Pancreas (tissue), 10 donors: ENCODE data around the gene PAPPA2. TPM values are rescaled to one million over a fixed set of nuclear protein-coding genes. Genes with fewer than 3 reads are reported as not detected.
A peak's percentile ranks its signal among the peaks of the same experiment; 100 is the strongest.
"Not testable (repeated sequence)": the region's sequence is repeated elsewhere in the genome, so short reads cannot be mapped to it uniquely, and the experiment has no call there.

Experiments used
- ATAC-seq, 4 donors: fragments of 200-7000 bp; cut with Tn5 transposase; one replicate each; pipeline versions ENCODE4 v1.8.0 to v1.9.1; 2020; ENCODE audit warnings: mild to moderate bottlenecking in 4 of 4, moderate library complexity in 4 of 4
- DNase-seq, 6 donors: peaks; one replicate each; pipeline ENCODE4 v3.0.0-alpha.2; 2020
- FAIRE-seq: peaks from 2 replicates; lab custom pipeline; 2012; peaks lifted over from hg19 to GRCh38; lab: Jason Lieb, UNC
- H3K27ac ChIP-seq, 4 donors: fragments of 200-600 bp; sonication (generic); 1 replicate in 3 of 4; 2 replicates in 1 of 4; pipeline versions ENCODE4 v1.5.0 to v1.8.0; 2020
- H3K27me3 ChIP-seq, 4 donors: fragments of 200-600 bp; one replicate each; pipeline ENCODE4 v1.8.0; 2021
- H3K36me3 ChIP-seq, 3 donors: fragments of 200-600 bp; sonication (generic) in 1 of 3; one replicate each; pipeline versions ENCODE4 v1.5.0 to v1.8.0; 2020 to 2021
- H3K4me1 ChIP-seq, 3 donors: fragments of 200-600 bp; one replicate each; pipeline ENCODE4 v1.8.0; 2021
- H3K4me3 ChIP-seq, 4 donors: fragments of 200-600 bp; sonication (generic) in 2 of 4; one replicate each; pipeline versions ENCODE4 v1.5.0 to v1.8.0; 2020 to 2021
- H3K9me3 ChIP-seq, 4 donors: fragments of 200-600 bp; one replicate each; pipeline ENCODE4 v1.8.0; 2021
- WGBS, 2 donors: extraction: QIAGEN DNeasy Blood & Tissue Kit; methylation state at CpG; one replicate each; pipeline ENCODE4 v1.1.7; 2013; 5-methylcytosine and 5-hydroxymethylcytosine counted together
- intact Hi-C, 3 donors: fragments of 100-400 bp; cut with DNase I; formaldehyde crosslinking; loops; one replicate each; pipeline versions ENCODE4 v1.11.1 to v1.14.2; 2022
- polyA plus RNA-seq, 2 donors: library from polyadenylated mRNA; stranded (reverse); fragments of 200-250 nt; gene quantifications; one replicate each; pipeline ENCODE4 v1.2.3, GENCODE V29; 2013
- total RNA-seq, 6 donors: library from RNA; stranded (reverse); fragmentation: NEBNext Ultra II Directional in 4 of 6; extraction: Animal tissue kit (Norgen Biotek cat#: 25700) in 4 of 6; gene quantifications; one replicate each; pipeline versions ENCODE4 v1.2.1 to v1.2.4, GENCODE V29; 2021 to 2023
- TF ChIP-seq, protein P1 (sequence below), 4 donors: fragments of 200-600 bp; sonication (generic) in 3 of 4; IDR thresholded peaks; one replicate each; pipeline versions ENCODE4 v1.5.0 to v1.8.0; 2021; ENCODE audit warnings: antibody characterized with exemption in 4 of 4
- donor health status: healthy with polysubstance abuse.
- donor health status: DM: no; HTN: no; CAD: no; lungs with moderate emphysema.
- donor health status: DM: no; HTN: no; CAD: no.
- donor health status: control.
- donor health status: control.
- donor health status: Bipolar disorder and iron deficiency.
- donor health status: DM: yes; HTN: yes; CAD: no.
- donor health status: DM: no; HTN: no; CAD: no.
- donor health status: DM: no; HTN: no; CAD: no.
- donor health status: DM: yes; HTN: yes; CAD: no.

PAPPA2 gene
- total and polyA plus RNA-seq, 8 donors: 0.51 to 6.9 (median 2.0) TPM

- ATAC-seq (peak; percentile 30 to 60 (median 48)), FAIRE-seq (no peak), DNase-seq (peak in 2 of 6 donors; percentile 10 to 13)
- Histone ChIP-seq H3K9me3 (no peaks in the 10 kb centered on the region), H3K27me3 (no peaks in the 10 kb centered on the region), H3K27ac (peak overlapping the region in 1 of 4 donors; percentile 25), H3K4me1 (peaks cover 15 to 21% (median 16%) of the 10 kb centered on the region in 3 donors), H3K4me3 (no peak overlapping the region), H3K36me3 (no peaks in the 10 kb centered on the region)
- TF ChIP-seq, protein P1, sequence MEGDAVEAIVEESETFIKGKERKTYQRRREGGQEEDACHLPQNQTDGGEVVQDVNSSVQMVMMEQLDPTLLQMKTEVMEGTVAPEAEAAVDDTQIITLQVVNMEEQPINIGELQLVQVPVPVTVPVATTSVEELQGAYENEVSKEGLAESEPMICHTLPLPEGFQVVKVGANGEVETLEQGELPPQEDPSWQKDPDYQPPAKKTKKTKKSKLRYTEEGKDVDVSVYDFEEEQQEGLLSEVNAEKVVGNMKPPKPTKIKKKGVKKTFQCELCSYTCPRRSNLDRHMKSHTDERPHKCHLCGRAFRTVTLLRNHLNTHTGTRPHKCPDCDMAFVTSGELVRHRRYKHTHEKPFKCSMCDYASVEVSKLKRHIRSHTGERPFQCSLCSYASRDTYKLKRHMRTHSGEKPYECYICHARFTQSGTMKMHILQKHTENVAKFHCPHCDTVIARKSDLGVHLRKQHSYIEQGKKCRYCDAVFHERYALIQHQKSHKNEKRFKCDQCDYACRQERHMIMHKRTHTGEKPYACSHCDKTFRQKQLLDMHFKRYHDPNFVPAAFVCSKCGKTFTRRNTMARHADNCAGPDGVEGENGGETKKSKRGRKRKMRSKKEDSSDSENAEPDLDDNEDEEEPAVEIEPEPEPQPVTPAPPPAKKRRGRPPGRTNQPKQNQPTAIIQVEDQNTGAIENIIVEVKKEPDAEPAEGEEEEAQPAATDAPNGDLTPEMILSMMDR (IDR thresholded peaks at IDR 0.05): no peak
- intact Hi-C loops: no loop called here
- WGBS, 2 donors: 27 to 33% methylated on average over 4 of the region's 4 CpGs
Measured at GRCh38 chr1:176626572-176627061, 163.6 kb downstream of the PAPPA2 start.

- intact Hi-C loops: no loop called here
- ATAC-seq: peak; percentile 74 to 85 (median 76)
- Histone ChIP-seq H3K4me3 (no peak overlapping the region), H3K36me3 (no peaks in the 10 kb centered on the region), H3K27me3 (no peaks in the 10 kb centered on the region), H3K27ac (peak overlapping the region in 2 of 4 donors; percentile 8 to 48), H3K4me1 (peaks cover 15 to 21% (median 16%) of the 10 kb centered on the region in 3 donors), H3K9me3 (no peaks in the 10 kb centered on the region)
- TF ChIP-seq, protein P1 (IDR thresholded peaks at IDR 0.05): no peak
- WGBS, 2 donors: 8 to 12% methylated on average over 2 of the region's 2 CpGs
- FAIRE-seq: no peak
- DNase-seq: peak in 2 of 6 donors; percentile 5 to 41
Measured at GRCh38 chr1:176628775-176629174, 165.8 kb downstream of the PAPPA2 start.

GRCh38 chr1:176634733-176635132 is 171.8 kb downstream of the PAPPA2 start:
- intact Hi-C loops, FAIRE-seq: not testable (repeated sequence)

GRCh38 chr1:176638713-176639526 is 175.9 kb downstream of the PAPPA2 start:
- TF ChIP-seq, protein P1 (IDR thresholded peaks at IDR 0.05): no peak
- WGBS, 2 donors: 65 to 67% methylated on average over 3 of the region's 3 CpGs
- H3K27ac ChIP-seq: no peak overlapping the region
- H3K36me3 ChIP-seq: no peaks in the 10 kb centered on the region
- DNase-seq: no peak
- ATAC-seq: no peak
- intact Hi-C loops: no loop called here
- H3K4me3 ChIP-seq: no peak overlapping the region
- H3K4me1 ChIP-seq: no peaks in the 10 kb centered on the region
- no peak for FAIRE-seq
- no peaks in the 10 kb centered on the region for H3K27me3 ChIP-seq
- H3K9me3 ChIP-seq: no peaks in the 10 kb centered on the region

More at GRCh38 chr1:176634733-176635132, 171.8 kb downstream of the PAPPA2 start:
- H3K9me3 ChIP-seq, ATAC-seq, H3K4me3 ChIP-seq, H3K27me3 ChIP-seq, DNase-seq, H3K27ac ChIP-seq, H3K36me3 ChIP-seq, H3K4me1 ChIP-seq: not testable (repeated sequence)

DNA sequence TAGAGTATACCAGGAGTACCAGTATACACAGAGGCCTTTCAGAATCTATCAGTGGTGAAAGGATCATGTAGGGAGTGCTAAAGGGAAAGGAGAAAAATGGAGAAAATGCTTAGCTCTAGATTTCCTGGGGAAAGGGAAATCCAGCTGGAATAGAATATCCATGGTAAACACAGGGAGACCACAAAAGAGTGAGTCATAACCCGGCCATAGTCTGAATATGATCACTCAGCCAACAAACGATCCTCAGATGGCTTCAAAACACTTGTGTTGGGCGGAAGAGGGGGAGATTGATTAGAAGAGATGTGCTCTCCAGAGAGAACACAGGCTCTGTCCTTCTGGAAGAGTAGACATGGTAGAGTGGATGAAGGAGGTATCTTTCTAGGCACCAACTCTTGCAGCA is 180.6 kb downstream of the PAPPA2 start:
- intact Hi-C loops: no loop called here
- TF ChIP-seq, protein P1 (IDR thresholded peaks at IDR 0.05): no peak

More for the DNA sequence above, 180.6 kb downstream of the PAPPA2 start:
- no peak overlapping the region for H3K27ac ChIP-seq
- FAIRE-seq (no peak), DNase-seq (no peak), ATAC-seq (peak in 1 of 4 donors; percentile 24)
- no peaks in the 10 kb centered on the region for H3K4me1 ChIP-seq
- H3K36me3 ChIP-seq: no peaks in the 10 kb centered on the region
- H3K9me3 ChIP-seq: no peaks in the 10 kb centered on the region
- WGBS, 2 donors: 66 to 74% methylated on average over 3 of the region's 3 CpGs
- H3K4me3 ChIP-seq: no peak overlapping the region
- H3K27me3 ChIP-seq: no peaks in the 10 kb centered on the region
